GM18520 (cell line): Measurements from ENCODE around the gene ENTPD2.

Source experiments
- ATAC-seq: cut with Tn5 transposase; IDR thresholded peaks from one replicate; pipeline ENCODE4 v1.9.1; 2021; ENCODE audit not compliant: unreplicated experiment

The ENTPD2 gene

DNA sequence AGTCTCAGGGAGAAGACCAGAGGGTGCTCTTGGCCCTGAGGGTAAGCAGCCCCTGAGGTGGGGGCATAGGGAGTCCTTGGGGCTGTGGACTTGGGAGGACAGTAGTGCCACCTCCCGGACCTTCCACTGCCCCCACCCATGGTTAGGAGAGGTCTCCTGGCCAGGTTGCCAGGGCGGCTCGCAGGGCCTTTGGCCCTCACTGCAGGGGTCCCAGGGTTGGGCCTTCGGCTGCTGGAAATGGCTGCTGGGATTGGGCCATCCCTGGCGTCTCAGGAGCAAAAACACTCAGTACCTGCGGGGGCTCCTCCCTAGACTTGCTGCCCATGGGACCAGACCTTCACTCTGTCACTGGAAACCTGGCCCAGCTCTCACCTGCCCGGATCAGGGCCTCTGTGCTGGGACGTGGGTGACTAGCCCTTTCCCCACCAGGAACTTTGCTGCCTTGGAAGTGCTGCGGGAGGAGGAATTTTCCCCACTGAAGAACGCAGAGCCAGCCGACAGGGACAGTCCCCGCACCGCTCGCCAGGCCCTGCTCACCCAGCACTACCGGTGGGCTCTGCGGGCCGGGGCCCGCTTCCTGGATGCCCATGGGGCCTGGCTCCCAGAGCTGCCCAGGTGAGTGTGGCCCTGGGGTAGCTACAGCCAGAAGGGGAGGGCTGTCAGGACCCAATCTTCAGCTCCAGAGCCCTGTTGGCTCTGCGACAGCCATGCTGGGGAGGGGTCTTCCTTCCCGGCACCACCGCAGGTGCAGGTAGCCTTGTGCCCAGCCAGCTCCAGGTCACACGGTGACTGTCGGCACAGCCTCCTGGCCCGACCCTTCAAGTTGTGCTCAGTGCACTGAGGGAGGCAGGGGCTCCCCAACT lies 26.6 kb upstream of the ENTPD2 start:
- no peak for ATAC-seq

DNA sequence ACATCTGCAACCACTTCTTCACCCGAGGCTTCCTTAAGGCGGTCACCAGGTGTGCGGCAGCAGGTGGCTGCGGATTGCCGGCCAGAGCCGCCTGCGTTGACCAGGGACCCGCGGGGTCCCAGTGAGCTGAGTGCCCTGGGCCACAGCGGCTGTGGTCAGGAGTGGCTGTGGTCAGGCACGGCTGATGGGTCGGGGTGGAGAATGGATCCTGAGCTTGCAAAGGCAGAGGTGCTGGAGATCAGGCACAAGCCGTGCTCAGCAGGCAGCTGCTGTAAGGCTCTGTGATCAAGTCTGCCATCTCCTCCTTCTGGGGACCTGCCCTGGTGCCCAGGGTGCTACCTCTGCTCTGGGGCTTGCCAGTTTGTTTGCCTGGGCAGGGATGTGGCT lies 25.5 kb upstream of the ENTPD2 start:
- no peak for ATAC-seq

DNA sequence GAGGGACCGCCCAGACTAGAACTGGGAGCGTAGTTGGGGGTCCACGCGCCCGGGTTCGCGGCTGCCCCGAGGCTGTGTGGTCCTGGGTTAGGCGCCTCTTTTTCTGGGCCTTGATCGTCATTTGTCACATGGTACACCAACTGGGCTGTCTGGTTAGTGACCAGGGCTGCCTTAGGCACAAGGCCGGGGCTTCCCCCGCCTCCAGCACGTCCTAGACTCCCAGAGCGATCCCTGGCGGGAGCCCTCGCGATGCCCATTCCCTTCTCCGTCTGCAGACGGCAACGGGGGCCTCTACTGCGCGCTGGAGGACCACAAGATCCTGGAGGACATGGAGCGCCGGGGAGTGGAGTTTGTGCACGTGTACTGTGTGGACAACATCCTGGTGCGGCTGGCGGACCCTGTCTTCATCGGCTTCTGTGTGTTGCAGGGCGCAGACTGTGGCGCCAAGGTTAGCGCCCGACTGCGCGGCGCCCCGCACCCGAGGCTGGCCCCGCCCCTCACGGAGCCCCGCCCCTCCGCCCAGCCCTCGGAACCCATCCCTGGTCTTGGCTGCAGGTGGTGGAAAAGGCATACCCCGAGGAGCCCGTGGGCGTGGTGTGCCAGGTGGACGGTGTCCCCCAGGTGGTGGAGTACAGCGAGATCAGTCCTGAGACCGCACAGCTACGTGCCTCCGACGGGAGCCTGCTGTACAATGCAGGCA lies 25.0 kb upstream of the ENTPD2 start:
- no peak for ATAC-seq

DNA sequence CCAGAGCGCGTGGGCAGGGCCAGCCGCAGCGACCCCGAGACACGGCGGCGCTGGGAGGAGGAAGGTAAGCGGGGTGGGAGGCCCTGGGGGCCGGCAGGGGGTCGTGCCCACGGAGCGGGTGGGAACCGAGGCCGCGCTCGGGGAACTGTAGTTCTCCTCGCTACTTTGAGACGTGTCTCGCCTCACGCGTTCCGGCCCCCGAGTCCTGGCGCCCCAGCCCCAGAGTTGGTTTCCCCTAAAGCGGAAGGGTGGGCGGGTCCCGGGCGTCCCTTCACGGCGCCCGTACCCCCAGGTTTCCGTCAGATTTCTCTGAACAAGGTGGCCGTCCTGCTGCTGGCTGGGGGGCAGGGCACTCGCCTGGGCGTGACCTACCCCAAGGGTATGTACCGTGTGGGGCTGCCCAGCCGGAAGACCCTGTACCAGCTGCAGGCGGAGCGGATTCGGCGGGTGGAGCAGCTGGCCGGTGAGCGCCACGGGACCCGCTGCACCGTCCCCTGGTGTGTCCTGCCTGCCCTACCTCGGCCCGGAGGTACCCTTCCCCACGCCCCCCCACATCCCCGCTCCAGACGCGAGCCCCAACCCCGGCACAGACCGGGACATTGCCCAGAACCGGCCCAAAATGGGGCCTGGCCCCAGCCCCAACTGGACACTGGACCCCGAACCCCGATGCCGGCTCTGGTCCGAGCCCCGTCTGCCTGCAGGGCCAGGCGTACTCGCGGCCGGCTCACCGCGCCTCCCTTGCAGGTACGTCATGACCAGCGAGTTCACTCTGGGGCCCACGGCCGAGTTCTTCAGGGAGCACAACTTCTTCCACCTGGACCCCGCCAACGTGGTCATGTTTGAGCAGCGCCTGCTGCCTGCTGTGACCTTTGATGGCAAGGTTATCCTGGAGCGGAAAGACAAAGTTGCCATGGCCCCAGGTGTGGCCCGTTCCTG lies 24.2 kb upstream of the ENTPD2 start:
- no peak for ATAC-seq

DNA sequence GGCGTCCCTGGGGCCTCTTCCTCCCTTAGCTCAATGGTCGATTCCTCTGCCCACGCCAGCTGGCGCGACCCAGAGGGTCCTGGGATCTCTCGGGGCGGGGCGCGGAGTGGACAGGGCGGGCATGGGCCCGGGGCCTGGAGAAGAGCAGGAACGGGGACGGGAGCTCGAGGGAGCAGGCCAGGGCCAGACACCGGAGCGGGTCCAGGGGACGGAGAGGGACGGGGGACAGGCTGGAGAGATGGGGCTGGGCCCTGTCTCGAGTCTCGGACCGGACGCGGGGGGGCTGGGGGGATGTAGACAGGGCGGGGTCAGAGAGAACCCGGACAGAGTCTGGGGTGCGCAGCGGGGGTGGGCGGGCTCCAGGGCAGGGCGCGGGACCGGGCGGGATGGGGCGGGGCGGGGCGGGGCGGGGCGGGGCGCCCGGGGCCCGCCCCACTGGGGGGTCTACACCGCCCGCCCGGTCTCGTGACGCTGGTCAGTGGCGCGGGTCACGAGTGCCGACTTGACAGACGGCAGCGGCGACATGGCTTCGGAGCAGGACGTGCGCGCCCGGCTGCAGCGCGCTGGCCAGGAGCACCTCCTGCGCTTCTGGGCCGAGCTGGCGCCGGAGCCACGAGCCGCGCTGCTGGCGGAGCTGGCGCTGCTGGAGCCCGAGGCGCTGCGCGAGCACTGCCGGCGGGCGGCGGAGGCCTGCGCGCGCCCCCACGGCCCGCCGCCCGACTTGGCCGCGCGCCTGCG lies 23.3 kb upstream of the ENTPD2 start, which contains the start of gene UAP1L1:
TSS of gene UAP1L1 (plus strand) at position 508 of the 738 bp plus-strand sequence. CDS start at position 524, 16 bp downstream.
- no peak for ATAC-seq

DNA sequence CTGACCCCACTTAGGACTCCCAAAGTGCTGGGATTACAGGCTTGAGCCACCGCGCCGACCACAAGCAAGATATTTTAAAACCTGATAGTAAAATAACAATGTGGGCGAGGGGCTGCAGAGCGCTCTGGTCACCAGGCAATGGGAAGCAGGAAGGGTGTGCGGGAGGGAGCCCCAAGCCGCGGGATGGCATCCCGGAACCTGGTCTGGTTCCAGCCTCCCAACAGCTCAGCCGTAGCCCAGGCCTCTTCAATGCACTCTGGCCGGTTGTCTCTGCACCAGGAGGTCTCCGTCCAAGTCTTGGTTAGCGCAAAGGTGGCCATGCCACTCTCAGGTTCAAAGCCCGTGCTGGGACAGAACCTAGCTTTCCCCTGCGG lies 22.8 kb upstream of the ENTPD2 start:
- no peak for ATAC-seq

DNA sequence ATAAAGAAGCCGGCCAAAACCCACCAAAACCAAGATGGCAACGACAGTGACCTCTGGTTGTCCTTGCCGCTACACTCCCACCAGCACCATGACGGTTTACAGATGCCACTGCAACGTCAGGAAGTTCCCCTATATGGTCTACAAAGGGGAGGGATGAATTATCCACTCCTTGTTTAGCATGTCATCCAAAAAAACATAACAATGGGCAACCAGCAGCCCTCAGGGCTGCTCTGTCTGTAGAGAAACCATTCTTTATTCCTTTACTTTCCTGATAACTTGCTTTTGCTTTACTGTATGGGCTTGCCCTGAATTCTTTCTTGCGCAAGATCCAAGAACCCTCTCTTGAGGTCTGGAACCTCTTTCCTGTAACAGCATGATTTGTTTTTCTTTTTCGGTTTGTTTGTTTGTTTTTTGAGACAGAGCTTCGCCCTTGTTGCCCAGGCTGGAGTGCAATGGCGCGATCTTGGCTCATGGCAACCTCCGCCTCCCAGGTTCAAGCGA lies 21.5 kb upstream of the ENTPD2 start:
- no peak for ATAC-seq

DNA sequence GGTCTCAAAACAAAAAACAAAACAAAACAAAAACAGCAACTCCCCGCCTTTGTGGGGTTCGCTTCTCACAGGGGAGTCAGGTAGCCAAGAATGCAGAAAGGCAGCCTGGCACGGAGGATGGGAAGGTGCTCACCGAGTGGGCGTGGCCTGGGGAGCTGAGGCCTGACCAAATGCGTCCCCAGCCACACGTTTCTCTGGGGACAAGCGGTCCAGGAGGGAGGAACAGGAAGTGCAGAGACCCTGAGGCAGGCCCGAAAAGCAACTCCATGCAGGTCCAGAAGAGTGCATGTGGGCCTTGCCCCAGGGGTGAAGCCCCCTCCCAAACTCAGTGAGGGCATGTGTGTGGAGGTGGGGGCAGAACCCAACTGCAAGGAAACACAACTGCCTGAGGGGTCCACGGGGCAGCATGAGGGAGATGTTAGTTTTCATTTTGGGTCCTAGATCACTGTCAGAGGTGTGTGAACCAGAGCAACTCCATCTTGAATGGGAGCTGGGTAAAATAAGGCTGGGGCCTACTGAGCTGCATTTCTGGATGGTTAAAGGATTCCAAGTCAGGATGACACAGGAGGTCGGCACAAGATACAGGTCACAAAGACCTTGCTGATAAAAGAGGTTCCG lies 20.9 kb upstream of the ENTPD2 start:
- no peak for ATAC-seq

DNA sequence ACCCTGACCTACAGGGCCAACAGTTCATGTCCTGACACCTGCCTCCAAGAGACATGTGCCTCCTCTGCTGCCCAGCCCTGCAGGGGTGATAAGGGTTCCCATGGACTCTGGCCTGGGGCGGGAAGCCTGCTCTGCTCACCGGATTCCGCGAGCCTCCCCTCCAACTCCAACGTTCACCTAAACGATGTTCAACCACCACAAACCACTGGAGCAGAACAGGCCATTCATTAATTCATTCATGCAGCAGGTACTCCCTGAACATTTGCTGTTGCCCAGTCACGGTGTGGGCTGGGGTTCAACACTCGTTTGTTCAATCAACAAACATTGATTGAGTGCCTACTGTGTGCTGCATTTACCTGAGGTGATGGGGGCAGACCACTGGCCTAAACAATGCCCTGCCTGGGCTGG lies 20.1 kb upstream of the ENTPD2 start:
- no peak for ATAC-seq

DNA sequence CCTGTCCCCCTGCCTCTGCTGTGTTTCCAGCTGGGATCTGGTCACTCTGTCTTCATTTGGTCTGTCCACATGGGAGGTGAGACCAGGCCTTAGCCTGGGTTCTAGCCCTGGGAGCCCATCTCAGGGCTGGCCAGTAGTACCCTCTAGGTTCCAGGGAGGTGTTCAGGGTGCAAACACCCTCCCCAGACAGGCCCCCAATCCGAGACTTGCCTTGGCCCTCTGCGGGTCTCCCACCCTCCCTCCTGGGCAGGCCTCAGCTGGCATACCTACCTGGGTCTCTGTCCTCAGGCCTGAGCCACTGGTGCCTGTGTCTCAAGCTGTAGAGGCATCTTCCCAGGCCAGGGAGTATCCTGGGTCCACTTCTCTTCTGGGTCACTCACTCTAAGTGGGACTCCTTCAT lies 17.4 kb upstream of the ENTPD2 start:
- ATAC-seq: no peak

DNA sequence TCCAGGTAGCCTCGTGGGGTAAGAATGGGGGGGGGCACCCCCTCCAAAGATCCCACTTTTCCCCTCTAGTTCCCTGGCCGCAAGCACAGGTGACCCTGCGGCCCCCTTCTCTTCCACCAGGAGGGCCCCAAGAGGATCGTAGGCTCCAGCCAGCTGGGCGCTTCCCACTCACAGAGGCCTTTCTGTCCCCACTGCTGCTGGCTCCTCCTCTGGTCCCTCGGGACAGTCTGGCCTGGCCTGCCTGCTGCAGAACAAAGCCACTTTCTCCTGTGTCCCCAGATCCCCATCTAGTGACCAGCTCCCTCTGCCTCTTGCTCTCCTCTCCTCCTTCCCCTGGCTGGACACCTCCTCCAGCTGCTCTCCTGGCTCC lies 17.0 kb upstream of the ENTPD2 start:
- peak; percentile 4 for ATAC-seq

DNA sequence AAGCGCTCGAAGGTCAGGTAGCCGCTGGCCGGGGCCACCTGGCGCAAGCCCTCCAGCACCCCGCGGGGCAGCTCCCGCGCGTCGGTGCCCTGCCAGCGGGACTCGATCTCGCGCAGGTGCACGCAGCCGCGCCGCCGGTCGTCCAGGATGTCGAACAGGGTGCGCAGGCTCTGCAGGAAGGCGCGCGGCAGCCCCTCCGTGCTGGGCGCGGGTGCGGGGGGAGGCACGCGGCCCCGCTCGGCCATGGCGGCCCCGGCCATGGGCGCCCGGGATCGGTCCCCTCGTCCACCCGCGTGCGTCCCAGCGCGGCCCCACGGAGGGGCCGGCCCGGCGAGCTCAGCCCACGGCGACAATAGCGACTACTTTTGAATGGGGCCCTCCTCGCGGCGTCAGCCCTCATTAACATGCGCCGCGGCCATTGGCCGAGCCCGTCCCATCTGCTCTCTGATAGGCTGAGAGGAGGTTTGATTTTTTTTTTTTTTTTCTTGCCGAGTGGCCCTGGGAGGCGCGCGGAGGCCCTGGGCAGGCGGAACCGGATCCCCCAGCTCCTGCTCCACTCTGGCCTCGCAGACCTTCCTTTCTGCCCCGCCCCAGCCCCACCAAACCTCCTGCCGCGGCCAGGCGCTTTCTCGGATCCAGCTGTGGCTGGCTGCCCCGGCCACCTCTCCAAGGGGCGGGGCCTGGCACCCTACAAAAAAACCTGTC lies 16.5 kb upstream of the ENTPD2 start, which contains the start of gene SAPCD2:
TSS of gene SAPCD2 (minus strand) at position 357 of the 705 bp plus-strand sequence. CDS start at position 260, 97 bp downstream.
- ATAC-seq: peak; percentile 78

DNA sequence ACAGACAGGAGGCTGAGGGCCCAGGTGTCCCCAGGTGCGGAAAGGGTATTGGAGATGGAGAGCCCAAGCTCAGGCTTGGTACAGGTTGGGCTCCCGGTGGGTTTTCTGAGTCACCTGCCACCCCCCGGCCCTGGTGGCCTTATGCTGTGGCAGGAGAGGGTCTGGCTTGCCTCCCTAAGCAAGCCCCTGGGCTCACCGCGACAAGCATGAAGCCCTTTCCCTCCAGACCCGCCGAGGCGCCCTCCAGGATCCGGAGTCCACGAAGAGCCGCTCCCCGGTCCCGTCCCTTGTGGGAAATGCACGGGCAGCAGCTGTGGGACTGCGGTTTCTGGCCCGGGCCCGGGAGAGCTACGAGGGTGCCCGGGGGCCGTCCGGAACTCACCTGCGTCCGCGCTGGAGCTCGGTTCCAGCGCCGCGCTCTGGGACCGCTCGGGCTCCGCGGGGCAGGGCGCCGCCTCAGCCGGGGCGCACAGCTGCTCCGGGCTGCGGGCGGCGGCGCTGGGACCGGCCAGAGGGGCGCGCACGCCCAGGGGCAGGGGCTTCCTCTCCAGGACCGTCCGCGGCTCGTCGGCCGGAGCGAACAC lies 15.7 kb upstream of the ENTPD2 start:
- peak; percentile 6 for ATAC-seq

DNA sequence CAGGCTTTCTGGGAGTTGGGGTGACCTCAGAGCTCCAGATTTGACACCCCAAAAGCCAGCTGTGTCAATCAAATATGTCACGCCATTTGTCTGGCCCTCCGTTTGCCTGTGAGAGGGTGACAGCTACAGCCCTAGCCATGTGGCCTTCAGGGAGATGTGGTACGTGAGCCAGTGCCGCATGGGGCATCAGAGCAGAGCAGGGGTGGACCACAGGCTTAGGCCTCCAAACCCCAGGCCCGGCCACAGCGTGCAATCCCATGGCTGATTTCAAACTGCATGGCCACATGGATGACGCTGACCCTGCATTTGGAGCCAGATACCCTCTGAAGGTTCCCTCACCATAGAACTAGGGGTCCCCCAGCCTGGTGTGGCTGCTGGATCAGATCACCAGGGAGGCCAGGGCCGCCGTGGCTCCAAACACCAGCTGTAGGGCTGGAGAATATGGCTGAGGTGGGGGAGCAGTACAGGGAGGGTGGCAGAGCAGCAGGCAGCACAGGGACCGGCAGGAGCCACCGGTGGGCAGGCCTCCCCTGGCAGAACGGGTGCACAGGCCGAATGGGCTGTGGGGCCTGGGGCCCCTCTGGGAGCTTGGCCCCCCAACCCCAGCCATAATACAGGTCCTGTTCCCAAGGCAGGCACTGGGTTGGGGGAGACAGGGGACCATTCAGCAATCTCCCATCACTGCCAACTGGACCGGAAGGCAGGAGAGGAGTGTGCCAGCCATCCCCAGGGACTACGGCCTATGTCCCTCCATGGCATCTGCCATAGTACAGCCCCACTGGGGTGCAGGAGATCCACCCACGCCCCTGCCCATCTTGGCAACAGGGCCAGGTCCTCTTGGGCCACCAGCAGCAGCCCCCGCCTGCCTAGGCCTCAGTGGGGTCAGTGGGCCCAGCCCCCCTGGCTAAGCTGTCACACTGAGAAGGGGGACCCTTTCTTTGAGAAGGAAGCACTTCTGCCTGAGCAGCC lies 15.0 kb upstream of the ENTPD2 start:
- ATAC-seq: no peak

DNA sequence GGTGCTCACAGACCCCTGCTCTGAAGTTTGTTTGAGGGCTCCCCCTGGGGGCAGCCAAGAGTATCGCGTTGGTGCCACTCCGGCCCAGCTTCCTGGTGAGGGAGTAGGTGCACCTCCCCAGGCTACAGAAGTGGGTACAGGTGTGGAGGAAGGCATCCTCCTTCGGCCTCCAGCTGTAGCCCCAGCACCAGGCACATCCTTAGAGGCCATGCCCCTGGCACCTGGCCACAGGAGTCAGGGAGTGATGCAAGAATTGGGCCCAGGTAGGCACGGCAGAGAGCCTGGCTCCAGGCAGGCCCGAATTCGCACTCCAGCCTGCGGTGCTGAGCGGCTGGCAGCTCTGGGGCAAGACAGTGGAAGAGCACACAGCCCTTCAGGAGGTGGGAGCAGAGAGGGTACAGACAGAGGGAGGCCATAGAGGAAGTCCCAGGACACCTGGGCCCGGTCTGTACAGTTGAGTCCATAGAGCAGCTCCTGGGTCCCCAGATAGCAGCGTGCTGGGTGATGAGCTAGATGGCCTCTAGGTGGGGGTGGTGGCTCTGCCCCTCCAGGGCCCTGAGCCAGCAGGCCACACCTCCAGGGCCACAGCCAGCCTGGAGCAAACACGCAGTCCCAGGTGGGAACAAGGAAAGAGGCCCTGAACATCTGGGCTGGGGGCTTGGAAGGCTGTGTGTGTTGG lies 14.1 kb upstream of the ENTPD2 start:
- no peak for ATAC-seq

DNA sequence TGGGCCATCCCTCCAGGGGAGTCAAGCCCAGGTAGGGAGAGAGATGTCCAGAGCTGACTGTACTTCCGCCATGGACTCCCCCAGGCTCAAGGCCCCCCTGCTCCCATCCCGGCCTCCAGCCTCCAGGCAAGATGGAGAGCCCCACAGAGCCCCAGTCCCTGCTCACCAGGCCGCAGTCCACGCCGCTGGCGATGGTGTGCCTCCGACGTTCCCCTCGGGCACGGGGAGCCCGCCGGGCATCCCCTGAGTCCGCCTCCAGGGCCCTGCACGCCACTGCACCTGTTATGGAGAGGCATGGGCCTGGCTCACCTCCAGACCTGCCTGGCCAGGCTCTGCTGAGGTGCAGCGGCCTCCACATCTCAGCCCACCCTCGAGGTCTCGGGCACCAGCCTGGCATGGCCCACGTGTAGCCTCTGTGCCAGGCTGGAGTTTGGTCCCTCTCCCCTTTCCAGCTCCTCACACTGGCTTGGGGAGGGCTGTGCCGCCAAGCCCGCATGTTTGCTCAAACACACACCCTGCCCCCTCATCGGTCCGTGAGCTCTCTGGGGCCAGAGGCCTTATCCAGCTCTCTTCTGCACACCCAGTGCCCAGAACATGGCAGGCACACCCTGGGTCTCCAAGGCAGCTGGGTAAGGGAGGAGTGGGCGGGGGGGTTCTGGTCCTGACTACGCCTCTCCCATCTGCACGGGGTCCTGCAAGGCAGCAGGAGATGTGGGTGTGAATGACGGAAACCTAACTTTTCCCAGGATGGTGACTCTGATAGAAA lies 12.4 kb upstream of the ENTPD2 start:
- ATAC-seq: no peak
